Endothelial cell of umbilical vein (primary cell): ENCODE data around the gene ACER3. TPM values are rescaled to one million over a fixed set of nuclear protein-coding genes. Genes with fewer than 3 reads are reported as not detected.

Experiments used
- BruUV-seq: library from RNA; stranded (reverse); fragments of 400-500 nt; replicated peaks from 2 replicates; lab custom pipeline; 2021; lab: Mats Ljungman, UMichigan
- CTCF ChIA-PET: fragments of 300-600, 350-600 bp; sonication (Branson Sonifier 250); formaldehyde crosslinking; loops from one replicate; lab custom pipeline; 2021; ENCODE audit warnings: antibody characterized with exemption, inconsistent platforms; lab: Charles Lee
- POLR2A ChIA-PET: fragments of 300-600, 350-600 bp; sonication (Branson Sonifier 250); formaldehyde crosslinking; loops from one replicate; lab custom pipeline; 2021; ENCODE audit warnings: antibody characterized with exemption, inconsistent platforms; lab: Charles Lee
- DNase-seq: peaks from one replicate; pipeline ENCODE4 v3.0.0-alpha.2; 2011; ENCODE audit warnings: low read depth, low spot score
- FAIRE-seq: peaks from 2 replicates; lab custom pipeline; 2011; peaks lifted over from hg19 to GRCh38; lab: Jason Lieb, UNC
- H2AFZ ChIP-seq: 2 replicates; pipeline ENCODE4 v1.6.0; 2012; ENCODE audit warnings: low read depth, low read length, control low read depth, inconsistent platforms
- H3K27ac ChIP-seq: 2 replicates; pipeline ENCODE4 v1.5.1; 2011; ENCODE audit warnings: low read depth, mild to moderate bottlenecking, control low read depth, low read length, moderate library complexity; ENCODE audit not compliant: insufficient read depth
- H3K27me3 ChIP-seq, 2 experiments: 2 replicates each; pipeline versions ENCODE4 v1.6.0 to v1.6.1; 2011; ENCODE audit warnings: low read length in 2 of 2, mixed read lengths in 1 of 2; ENCODE audit not compliant: control insufficient read depth in 2 of 2, insufficient read depth in 2 of 2
- H3K36me3 ChIP-seq, 2 experiments: 2 replicates in 1 of 2; 3 replicates in 1 of 2; pipeline ENCODE4 v1.5.1; 2011; ENCODE audit warnings: low read length in 2 of 2, mild to moderate bottlenecking in 1 of 2, moderate library complexity in 1 of 2; ENCODE audit not compliant: control insufficient read depth in 2 of 2, insufficient read depth in 2 of 2; ENCODE audit errors: extremely low read depth in 1 of 2
- H3K4me1 ChIP-seq: 3 replicates; pipeline ENCODE4 v1.5.1; 2011; ENCODE audit warnings: mild to moderate bottlenecking, low read length; ENCODE audit not compliant: control insufficient read depth, insufficient read depth; ENCODE audit errors: extremely low read depth
- H3K4me2 ChIP-seq: 2 replicates; pipeline ENCODE4 v1.6.1; 2011; ENCODE audit warnings: low read length, control low read depth, mixed read lengths; ENCODE audit not compliant: insufficient read depth
- H3K4me3 ChIP-seq, 3 experiments: fragments of 200-600 bp in 1 of 3; sonication (generic), shearing (Covaris generic) in 1 of 3; replicated peaks in 1 of 3; 2 replicates each; pipeline ENCODE4 v1.5.1; 2011 to 2016; ENCODE audit warnings: control low read depth in 3 of 3, low read length in 3 of 3, mild to moderate bottlenecking in 2 of 3, inconsistent platforms in 1 of 3, low read depth in 1 of 3, moderate library complexity in 1 of 3; ENCODE audit not compliant: insufficient read depth in 1 of 3
- H3K79me2 ChIP-seq: 2 replicates; pipeline ENCODE4 v1.6.0; 2012; ENCODE audit warnings: low read length, inconsistent platforms; ENCODE audit not compliant: control insufficient read depth, insufficient read depth
- H3K9ac ChIP-seq: replicated peaks from 2 replicates; pipeline ENCODE3; 2011; ENCODE audit warnings: low read length, control low read depth; ENCODE audit not compliant: insufficient read depth; ENCODE audit errors: extremely low read depth
- H3K9me1 ChIP-seq: replicated peaks from 3 replicates; pipeline ENCODE4 v1.6.0; 2011; ENCODE audit warnings: mild to moderate bottlenecking, low read length; ENCODE audit not compliant: control insufficient read depth, insufficient read depth; ENCODE audit errors: extremely low read depth
- H3K9me3 ChIP-seq: replicated peaks from 2 replicates; pipeline ENCODE4 v1.5.1; 2012; ENCODE audit warnings: low read length, inconsistent platforms; ENCODE audit not compliant: control insufficient read depth, insufficient read depth
- H4K20me1 ChIP-seq: replicated peaks from 2 replicates; pipeline ENCODE3; 2011; ENCODE audit warnings: mild to moderate bottlenecking, low read length; ENCODE audit not compliant: control insufficient read depth, insufficient read depth; ENCODE audit errors: extremely low read depth
- CTCF ChIP-seq, 2 donors: IDR thresholded peaks; 1 replicate in 1 of 2; 2 replicates in 1 of 2; pipeline ENCODE4 v1.5.1; 2011; ENCODE audit warnings: low read length in 2 of 2, mild to moderate bottlenecking in 2 of 2, moderate library complexity in 2 of 2, control low read depth in 1 of 2, inconsistent platforms in 1 of 2, low read depth in 1 of 2; ENCODE audit not compliant: insufficient read depth in 1 of 2; ENCODE audit errors: extremely low read depth in 1 of 2
- JUN ChIP-seq: IDR thresholded peaks from 2 replicates; pipeline ENCODE4 v1.6.1; 2011; ENCODE audit warnings: borderline replicate concordance, low read depth; ENCODE audit not compliant: insufficient read length, insufficient read depth
- dilution Hi-C: fragments of 300-500 bp; cut with MboI; formaldehyde crosslinking; loops from one replicate; pipeline ENCODE4 v1.15.0; 2019; ENCODE audit warnings: low sequenced_read_pairs; ENCODE audit not compliant: extremely low pct_ligation_motif_present
- intact Hi-C: fragments of 100-400 bp; cut with micrococcal nuclease; formaldehyde crosslinking; loops from one replicate; pipeline ENCODE4 v1.10.0; 2022
- polyA plus RNA-seq, 4 experiments: library from polyadenylated mRNA; depleted of rRNA in 3 of 4; stranded (reverse) in 3 of 4; unstranded in 1 of 4; fragments of >200 nt; gene quantifications; 2 replicates each; pipeline versions ENCODE4 v1.2.1 to v1.2.3, GENCODE V29; 2011 to 2012; ENCODE audit warnings: missing spikeins in 1 of 4
- total RNA-seq: library from RNA; stranded (reverse); gene quantifications from 2 replicates; pipeline ENCODE4 v1.2.3, GENCODE V29; 2021
- TF ChIP-seq, protein P1 (sequence below): IDR thresholded peaks from 2 replicates; pipeline ENCODE4 v1.6.1; 2011; ENCODE audit not compliant: insufficient read depth, insufficient read length

ACER3 gene
- total and polyA plus RNA-seq, 2 donors (not counting 3 experiments of a cell fraction or from before 2014, with no cell fraction given): 9.9 to 31.6 TPM

- Histone ChIP-seq H3K36me3 (no peaks in the 10 kb centered on the region), H3K9me1 (no peaks in the 10 kb centered on the region), H3K4me2 (peak overlapping the region; percentile 49), H3K79me2 (no peaks in the 10 kb centered on the region), H3K4me1 (peaks cover 2% of the 10 kb centered on the region), H4K20me1 (no peaks in the 10 kb centered on the region), H3K9me3 (no peaks in the 10 kb centered on the region), H3K4me3 (peak overlapping the region in 2 of 3 experiments; percentile 8 to 36), H3K9ac (no peak overlapping the region), H3K27ac (no peak overlapping the region), H2AFZ (peak overlapping the region; percentile 84), H3K27me3 (peaks cover 8 to 11% of the 10 kb centered on the region in 2 experiments)
- FAIRE-seq (peak; percentile 73), DNase-seq (peak; percentile 53)
- ChIA-PET CTCF (interaction anchor here (0.9 to 5.3 kb wide), 11 partner anchors 11 to 306 kb away, joined by 3 to 62 read pairs (median 5); no protein-coding TSS in a partner anchor), POLR2A (no interaction called here)
- TF ChIP-seq CTCF (IDR thresholded peaks at IDR 0.05; ENCODE audit: extremely low read depth in 1 of 2, insufficient read depth in 1 of 2, low read depth in 1 of 2, low read length in 2 of 2) (peak; percentile 48 to 70), JUN (no peak)
- TF ChIP-seq, protein P1, sequence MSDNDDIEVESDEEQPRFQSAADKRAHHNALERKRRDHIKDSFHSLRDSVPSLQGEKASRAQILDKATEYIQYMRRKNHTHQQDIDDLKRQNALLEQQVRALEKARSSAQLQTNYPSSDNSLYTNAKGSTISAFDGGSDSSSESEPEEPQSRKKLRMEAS: peak; percentile 67
- no TSS peak for BruUV-seq
- dilution Hi-C loops (no loop called here), intact Hi-C loops (loop anchor here (1.0 to 2.0 kb wide), 3 partner anchors 119 to 305 kb away; no protein-coding TSS in a partner anchor)
These were observed 179.0 kb downstream of the ACER3 start for GRCh38 chr11:77039491-77040400.
